ENCODE results near the gene SUGCT.

DNA sequence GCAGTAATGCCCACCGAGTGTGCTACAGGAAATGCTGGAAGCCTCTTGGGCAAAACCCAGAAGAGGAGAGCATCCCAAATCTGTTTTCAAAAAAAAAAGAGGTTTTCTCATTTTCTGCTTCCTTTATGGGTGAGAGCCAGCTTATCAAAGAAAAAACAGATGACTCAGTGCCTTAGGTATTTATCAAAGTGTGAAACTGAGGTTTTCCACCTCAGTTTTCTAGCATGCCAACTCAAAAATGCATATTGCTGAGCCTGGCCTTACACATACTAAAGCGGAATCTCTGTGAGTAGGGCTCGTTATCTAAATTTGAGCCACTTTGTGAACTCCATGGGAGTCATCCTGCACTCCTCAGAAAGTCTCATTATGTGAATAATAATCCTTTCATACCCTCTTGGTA lies 705.1 kb downstream of the SUGCT start:
- TF ChIP-seq EP300 (IDR thresholded peaks at IDR 0.05) = no peak
- TF ChIP-seq, protein P1, sequence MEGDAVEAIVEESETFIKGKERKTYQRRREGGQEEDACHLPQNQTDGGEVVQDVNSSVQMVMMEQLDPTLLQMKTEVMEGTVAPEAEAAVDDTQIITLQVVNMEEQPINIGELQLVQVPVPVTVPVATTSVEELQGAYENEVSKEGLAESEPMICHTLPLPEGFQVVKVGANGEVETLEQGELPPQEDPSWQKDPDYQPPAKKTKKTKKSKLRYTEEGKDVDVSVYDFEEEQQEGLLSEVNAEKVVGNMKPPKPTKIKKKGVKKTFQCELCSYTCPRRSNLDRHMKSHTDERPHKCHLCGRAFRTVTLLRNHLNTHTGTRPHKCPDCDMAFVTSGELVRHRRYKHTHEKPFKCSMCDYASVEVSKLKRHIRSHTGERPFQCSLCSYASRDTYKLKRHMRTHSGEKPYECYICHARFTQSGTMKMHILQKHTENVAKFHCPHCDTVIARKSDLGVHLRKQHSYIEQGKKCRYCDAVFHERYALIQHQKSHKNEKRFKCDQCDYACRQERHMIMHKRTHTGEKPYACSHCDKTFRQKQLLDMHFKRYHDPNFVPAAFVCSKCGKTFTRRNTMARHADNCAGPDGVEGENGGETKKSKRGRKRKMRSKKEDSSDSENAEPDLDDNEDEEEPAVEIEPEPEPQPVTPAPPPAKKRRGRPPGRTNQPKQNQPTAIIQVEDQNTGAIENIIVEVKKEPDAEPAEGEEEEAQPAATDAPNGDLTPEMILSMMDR (IDR thresholded peaks at IDR 0.05) = no peak
